ENCODE results near the gene NGFR.

The NGFR gene

GRCh38 chr17:49469831-49470810 is 25.0 kb upstream of the NGFR start:
- DNase-seq (ENCODE audit: low read depth in 2 of 2): no peak

DNA sequence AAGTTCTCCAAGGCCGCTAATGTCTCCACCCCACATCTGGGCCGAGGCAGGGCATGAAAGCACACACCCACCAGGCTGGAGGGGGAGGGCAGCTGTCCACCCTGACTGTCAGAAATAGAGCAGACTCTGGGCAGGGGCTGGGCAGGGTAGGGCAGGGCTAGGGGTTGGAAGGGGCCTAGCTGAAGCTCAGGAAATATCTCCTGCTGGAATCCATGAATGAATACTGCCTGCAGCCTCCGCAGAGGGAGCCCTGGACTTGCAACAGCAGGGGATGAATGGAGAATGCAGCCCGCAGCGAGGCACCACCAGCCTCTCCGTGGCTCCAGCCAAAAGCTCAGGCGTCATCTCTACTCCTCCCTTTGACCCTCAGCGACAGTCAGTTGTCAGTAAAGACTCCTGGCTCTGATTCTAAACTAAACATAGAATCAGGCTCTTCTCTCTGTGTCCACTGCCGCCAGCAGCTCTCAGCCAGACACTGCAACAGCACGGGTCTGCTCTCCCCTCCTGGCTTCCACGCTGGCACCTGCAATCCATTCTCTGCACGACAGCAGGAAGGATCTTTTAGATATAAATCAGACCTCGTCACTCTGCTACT is 23.9 kb upstream of the NGFR start:
- no peak for DNase-seq (ENCODE audit: low read depth in 2 of 2)

DNA sequence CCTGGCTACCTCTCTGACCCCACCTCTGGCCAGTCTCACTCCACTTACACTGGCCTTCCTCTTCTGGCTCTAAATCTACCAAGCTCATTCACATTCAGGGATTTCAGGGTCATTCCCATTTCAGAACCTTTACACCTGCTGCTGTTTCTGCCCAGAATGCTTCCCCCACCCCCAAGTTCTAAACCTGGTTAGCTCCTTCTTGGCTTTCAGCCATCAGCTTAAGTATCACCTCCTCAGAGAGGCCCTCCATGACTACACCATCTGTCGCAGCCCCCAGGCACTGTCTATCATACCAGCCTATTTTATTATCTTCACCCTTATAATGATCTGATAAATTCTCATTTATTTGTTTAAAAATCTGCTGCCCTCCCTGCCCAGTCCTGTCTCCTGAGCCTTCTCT is 23.3 kb upstream of the NGFR start:
- no peak for DNase-seq (ENCODE audit: low read depth in 2 of 2)

GRCh38 chr17:49472527-49472926 is 22.6 kb upstream of the NGFR start:
- DNase-seq (ENCODE audit: low read depth in 2 of 2): no peak

- no peak for DNase-seq (ENCODE audit: low read depth in 2 of 2)
Observed at GRCh38 chr17:49473900-49474751, 21.0 kb upstream of the NGFR start.

DNA sequence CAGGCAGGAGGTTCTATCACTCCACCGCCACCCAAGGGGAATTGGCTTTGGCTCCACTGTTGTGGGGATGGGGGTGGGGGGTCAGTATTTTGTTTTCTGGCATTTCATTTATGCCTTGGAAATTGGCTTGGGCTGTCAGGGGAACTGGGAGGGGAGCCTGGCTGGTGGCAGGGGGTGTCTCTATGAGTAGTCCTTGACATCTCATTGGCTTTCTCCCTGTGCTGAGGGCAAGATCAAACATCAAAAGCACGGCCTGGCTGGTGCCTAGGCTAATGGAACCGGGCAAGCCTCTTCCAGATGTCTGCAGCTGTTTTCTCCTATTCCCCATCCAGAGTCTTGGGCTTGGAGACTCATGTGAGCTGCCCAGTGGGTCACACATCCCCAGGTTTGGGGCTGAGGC is 17.4 kb upstream of the NGFR start:
- no peak for DNase-seq (ENCODE audit: low read depth in 2 of 2)

GRCh38 chr17:49480836-49481615 is 14.1 kb upstream of the NGFR start:
- no peak for DNase-seq (ENCODE audit: low read depth in 2 of 2)

GRCh38 chr17:49482144-49482817 is 12.8 kb upstream of the NGFR start:
- DNase-seq (ENCODE audit: low read depth in 2 of 2): no peak

DNA sequence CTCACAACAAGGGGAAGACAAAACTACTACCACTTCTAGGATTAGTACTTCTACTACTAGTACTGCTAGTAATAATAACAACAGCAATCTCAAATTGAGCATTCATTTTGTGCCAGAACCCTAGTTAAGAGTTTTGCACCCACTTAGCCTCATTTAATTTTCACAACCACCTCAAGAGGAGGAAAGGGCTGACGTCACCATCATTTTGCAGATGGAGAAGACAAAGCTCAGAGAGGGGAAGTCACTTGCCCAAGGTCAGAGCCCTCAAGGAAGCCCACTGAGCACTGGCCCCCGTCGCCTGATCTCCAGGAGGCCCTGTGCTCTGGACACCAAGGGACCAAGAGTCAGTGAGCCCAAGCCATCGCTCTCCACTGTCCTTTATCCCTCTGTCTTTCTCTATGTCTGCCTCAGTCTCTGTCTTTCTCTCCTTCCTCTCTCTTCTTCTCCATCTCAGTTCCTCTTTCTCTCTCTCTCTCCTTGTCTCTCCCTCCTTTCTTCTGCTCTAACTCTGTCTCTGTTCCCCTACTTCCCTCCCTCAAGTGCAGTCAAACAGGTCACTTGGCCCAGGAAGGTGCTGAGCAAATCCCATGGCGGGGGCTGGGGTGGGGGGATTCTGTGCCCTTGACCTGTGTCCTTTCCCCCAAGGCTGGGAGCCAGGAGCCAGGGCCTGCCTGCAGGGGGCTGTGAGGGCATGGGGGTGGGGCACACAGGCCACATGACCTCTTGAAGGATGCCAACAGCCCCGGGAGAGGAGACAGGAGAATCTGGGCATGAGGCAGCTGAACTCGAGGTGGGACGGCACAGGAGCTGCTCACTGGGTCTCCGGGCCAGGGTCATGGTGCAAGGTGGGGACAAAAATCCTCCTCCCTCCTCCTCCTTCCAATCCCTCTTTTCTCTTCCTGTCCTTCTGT is 11.2 kb upstream of the NGFR start:
- no peak for DNase-seq (ENCODE audit: low read depth in 2 of 2)

DNA sequence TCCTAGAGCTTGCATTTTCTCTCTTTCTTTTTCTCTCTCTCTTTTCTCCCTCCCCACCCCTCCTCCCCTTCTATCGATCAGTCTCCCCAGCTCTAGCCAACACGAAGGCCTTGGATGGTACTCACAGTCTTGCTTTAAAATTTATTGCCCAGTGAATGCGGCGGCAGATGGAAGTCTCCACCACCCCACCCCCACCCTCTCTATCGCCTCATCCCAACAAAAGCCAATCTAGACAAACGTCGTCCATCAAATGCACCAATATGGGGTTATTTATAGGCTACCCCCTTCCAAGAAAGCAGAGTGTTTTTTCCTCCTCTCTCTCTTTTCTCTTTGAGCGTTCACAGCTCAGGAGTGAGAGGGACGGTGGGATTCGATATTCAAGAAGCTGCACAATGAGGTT is 10.5 kb upstream of the NGFR start:
- DNase-seq (ENCODE audit: low read depth in 2 of 2): no peak

GRCh38 chr17:49486012-49486641 is 9.0 kb upstream of the NGFR start:
- DNase-seq (ENCODE audit: low read depth in 2 of 2): no peak

GRCh38 chr17:49487183-49487582 is 7.9 kb upstream of the NGFR start:
- DNase-seq (ENCODE audit: low read depth in 2 of 2): no peak

DNA sequence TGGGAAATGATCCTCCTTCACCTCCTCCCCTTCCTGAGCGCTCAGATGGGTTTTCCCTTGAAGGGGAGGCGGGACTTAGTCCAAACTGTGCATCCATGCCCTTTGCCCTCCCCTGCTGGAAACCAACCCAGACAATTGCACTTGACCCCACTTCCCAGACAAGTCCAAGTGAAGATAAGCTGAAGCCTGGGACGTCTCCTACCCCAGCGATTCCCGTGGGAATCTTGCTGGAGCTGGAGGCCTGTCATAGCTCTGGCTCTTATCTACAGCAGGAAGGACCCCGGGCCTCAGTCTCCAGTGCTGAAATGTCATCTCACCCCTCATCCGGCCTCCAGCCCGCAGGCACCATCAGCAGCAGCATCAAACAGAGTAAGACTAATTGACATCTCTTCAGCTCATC is 6.5 kb upstream of the NGFR start:
- DNase-seq (ENCODE audit: low read depth in 2 of 2): no peak

GRCh38 chr17:49489348-49489747 is 5.7 kb upstream of the NGFR start:
- no peak for DNase-seq (ENCODE audit: low read depth in 2 of 2)

DNA sequence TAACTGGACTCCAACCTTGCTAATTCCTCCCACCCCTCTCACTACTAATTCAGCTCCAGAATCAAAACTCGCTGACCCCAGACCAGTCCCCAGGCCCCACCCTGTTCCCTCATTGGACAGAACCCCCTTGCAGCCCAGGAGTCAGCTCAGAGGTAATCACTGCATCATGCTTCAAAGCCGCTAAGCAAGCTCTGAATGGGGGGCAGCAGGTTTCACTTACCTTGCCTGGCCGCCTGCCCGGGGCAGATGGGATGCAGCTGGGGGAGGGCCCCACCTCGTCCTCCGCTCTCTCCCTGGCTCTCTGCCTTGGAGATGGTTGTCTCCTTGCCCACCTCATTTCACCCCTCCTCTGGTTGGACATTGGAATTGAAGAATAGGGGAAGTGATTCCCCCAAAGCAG is 4.8 kb upstream of the NGFR start:
- no peak for DNase-seq (ENCODE audit: low read depth in 2 of 2)

DNA sequence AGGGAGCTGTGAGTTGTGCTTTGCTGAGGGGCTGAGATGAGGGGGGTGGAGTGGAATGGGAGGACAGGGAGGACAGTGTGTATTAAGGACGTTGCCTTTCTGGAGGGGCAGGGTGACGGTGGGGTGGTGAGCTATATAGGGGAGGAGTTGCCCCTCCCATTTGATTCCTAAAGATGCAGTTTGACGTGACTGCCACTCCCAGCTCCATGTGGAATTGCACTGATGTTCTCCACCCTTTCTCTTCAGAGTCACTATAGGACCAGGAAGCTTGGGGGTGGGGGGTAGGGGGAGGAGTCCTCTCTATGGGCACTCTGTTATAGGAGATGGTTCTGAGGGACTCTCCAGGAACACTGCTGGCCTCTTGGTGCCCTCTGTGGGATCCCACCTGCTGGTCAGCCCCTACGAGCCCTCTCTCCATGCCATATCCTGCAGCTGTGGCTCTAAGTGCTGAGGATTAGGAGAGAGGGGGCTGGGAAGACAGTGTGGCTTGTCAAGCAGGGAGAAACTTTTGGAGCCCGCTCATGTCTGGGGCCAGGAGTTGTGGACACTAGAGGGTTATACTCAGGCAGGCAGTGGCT is 3.8 kb upstream of the NGFR start:
- DNase-seq (ENCODE audit: low read depth in 2 of 2): no peak

DNA sequence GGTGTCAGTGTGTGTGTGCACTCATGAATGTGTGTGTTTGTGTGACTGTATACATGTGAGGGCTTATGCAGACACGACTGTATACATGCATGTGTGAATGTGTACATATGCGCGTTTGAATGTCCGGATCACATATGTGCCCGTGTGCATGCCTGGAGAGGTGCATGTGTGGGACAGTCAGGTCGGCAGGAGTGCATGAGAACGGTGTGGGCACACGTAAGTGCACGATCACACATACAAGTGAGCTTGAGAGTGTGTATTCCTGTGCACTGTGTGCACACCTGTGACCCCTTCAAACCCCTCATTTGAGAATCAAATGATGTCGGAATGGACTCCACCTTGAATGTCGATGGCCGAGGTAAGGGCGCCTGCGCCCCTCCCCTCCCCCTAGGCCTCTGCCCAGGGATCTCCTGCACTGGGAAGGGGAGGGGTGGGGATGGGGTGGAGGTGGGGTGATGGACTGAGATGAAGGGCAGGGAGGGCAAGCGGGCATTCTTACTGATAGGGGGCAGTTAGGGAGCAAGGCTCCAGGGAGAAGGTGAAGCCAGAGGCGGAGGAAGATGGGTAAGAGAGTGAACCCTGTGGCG is 601 bp upstream of the NGFR start:
- no peak for DNase-seq (ENCODE audit: low read depth in 2 of 2)

DNA sequence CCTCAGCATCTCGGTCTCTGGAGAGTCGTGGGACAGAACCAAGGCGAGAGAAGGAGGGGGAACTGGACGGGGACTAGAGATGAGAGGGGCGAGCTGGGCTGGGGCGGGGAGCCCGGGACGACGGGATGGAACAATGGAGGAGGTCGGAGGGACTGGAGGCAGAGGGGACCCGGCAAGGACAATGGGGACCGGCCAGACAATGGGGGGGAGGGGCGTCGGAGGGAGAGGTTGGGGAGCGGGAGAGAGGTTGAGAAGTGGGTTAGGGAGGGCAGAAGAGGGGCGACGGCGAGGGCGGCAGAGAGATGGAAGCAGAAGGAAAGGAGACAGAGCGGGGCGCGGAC is 719 bp downstream of the NGFR start:
- DNase-seq (ENCODE audit: low read depth in 2 of 2): no peak
